Measurements from ENCODE around the gene NOL3.

Gene NOL3

DNA sequence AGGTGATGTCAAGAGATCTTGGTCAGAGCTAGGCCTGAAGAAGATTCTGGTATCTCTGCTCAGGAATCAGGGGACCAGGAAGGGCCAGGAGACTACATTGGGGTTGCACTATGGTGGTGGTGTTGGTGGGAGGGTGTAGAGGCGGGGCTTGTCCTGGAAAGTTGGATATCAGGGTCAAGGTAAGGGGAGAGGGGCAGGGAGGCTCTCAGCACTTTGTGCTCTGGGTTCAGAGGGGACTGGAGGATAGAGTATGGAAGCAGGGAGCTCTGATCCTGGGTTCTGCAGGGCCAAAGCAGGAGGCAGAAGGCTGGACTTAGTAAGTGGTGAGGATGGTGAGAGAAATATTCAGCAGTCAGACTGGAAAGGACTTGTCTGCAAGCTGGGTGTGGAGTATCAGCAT is 3.0 kb downstream of the NOL3 start:
- no peak for DNase-seq

DNA sequence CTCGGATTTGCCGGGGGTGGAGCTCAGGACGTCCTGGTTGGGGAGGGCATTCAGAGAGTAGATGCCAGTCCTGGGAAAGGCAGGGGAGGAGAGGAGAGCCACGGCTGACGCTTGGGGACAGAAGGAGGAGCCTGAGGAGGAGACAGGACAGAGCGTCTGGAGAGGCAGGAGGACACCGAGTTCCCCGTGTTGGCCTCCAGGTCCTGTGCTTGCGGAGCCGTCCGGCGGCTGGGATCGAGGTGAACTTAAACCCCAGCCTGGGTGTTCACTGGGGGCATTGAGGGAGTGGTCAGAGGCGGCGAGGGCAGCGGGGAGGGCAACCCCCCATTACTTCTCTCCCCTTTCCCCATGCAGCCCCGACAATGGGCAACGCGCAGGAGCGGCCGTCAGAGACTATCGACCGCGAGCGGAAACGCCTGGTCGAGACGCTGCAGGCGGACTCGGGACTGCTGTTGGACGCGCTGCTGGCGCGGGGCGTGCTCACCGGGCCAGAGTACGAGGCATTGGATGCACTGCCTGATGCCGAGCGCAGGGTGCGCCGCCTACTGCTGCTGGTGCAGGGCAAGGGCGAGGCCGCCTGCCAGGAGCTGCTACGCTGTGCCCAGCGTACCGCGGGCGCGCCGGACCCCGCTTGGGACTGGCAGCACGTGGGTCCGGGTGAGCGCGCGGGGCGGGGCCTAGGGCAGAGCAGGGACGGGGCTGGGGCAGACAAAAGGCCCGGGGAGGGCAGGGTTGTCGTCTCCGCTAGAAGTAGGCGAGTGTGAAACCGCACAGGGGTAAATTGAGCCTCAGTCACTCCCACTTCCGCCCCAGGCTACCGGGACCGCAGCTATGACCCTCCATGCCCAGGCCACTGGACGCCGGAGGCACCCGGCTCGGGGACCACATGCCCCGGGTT is 3.7 kb downstream of the NOL3 start:
- DNase-seq: peak; percentile 80

GRCh38 chr16:67174706-67175231 is 4.4 kb downstream of the NOL3 start:
- no peak for DNase-seq

DNA sequence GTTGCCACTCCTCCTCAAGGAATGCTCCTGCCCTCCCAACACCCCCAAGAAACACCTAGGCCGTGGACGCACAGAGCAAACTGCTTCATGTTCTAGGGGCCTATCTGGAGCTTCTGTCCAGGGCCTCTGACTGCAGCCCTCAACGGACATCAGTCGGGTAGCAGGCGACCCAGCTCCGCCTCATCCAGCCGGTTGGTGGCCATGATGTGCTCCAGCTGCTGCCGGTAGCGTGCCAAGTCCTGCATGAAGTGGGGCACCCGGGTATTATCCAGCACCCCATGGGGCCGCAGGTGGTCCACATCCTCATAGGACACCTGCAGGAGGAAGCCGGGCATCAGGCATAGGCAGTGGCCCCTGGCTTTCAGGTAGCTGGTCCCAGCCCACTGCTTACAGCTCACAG is 6.3 kb downstream of the NOL3 start:
- DNase-seq: no peak

- no peak for DNase-seq
Measured at GRCh38 chr16:67177743-67178699, 7.7 kb downstream of the NOL3 start.

GRCh38 chr16:67179421-67180080 is 9.2 kb downstream of the NOL3 start:
- no peak for DNase-seq

DNA sequence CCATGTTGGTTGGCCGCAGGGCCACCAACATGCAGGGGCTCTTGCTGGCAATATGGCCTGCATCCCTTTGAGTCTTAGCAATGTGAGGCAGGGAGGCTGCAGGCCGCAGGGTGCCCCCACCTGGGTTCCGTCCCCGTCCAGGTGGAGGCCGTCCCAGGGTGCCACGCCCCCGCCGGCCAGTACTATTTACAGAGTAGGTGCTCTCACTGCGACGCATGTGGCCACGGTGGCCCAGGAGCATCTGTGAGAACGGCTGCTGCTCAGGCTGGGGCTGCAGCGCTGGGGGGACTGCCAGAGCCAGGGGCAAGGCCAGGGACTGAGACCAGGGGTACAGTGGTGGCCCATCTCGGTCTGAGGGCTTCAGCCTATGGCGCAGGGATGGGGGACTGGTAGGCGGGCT is 9.8 kb downstream of the NOL3 start:
- no peak for DNase-seq

DNA sequence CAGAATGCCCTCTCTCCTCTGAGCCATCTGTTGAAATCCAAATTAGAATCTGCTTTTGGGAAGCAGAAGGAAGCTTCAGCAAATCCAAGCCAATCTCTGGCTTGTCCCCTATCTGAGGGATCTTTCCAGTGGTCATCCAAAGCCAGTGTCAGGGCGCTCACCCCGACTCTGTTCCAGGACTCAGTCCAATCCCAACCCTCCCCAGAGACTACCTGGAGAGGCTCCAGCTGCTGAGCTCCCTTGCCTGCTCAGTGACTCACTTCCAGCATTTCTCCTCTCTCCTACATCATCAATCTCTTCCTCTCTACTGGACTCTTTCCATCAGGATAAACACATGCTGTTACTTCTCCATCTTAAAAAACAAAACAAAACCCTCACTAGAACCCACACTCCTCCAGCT is 11.0 kb downstream of the NOL3 start:
- DNase-seq: peak; percentile 82

- DNase-seq: no peak
Measured at GRCh38 chr16:67182288-67182687, 11.9 kb downstream of the NOL3 start.

DNA sequence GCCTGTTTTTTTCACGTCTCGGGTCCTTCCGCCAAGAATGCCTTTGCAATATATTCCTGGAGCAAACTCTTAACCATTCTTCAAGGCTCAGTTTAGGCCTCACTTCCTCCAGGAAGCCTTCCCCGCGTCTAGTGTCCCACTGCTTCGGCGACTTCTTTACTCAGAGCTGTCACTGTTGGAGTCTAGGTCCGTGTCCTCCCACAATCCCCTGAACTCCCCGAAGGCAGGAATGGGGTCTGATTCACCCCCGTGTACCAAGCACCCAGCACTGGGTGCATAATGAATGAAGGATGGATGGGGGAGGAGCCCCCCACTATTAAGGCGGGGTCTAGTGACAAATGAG is 12.9 kb downstream of the NOL3 start:
- no peak for DNase-seq

GRCh38 chr16:67183627-67184452 is 13.5 kb downstream of the NOL3 start, which contains the start of gene MATCAP1:
Gene MATCAP1, minus strand, starts transcription at chr16:67183963. Its CDS starts 3,353 bp downstream, at chr16:67180610.
- DNase-seq: peak; percentile 98

DNA sequence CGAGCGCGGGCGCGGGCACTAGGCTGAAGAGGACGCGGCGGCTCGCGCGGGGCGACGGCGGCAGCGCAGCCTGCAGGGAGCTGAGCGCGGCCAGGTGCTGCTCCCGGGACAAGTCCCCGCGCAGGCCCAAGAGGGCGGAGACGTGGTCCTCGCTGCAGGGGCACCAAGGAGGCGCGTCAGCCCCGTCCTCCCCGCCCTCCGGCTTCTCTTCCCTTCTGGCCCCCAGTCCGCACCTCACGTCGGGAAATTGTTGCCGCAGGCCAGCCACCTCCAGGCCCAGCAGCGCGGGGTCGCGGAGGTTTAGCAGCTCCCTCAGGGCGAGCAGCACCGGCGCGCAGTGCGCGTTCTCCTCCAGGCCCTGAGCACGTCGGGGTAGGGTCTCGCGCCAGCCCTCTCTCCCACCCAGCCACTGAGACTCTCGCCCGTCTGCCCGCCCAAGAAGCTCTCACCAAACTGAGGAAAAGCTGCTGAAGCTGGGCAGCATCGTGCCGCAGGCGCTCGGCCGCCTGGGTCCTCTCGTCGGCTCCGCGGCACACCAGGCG is 14.2 kb downstream of the NOL3 start:
- DNase-seq: no peak

DNA sequence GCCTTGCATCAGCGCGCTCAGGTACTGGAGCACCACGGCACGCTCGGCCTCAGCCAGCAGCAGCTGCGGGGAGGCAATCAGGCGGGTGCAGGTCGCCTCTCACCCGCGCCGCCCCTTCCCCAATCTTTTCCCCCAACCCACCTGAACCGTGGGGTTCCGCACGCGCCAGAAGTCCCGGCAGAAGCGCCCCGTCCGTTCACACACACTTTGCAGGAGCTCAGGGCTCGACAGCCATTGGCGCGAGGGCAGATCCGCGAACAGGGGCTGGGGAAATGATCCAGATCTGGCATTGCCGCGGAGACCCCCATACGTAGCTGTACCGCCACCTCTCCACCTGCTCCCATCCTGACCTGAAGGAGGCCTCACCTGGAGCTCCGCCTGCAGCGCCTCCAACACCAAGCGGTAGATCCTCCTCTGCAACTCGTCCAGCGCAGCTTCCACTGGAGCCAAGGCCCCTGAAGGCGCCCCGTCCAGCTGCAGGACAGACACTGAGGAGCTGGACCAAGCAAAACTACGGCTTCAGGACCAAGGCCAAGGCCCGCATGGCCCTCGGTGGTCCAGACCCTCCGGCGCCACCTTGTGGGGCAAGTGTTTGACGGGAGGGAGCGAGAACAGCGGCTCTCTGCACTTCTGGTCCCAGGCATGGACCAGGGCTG is 14.8 kb downstream of the NOL3 start:
- DNase-seq: peak; percentile 88

- DNase-seq: no peak
Measured at GRCh38 chr16:67185651-67186134, 15.4 kb downstream of the NOL3 start.

- no peak for DNase-seq
Measured at GRCh38 chr16:67186550-67186950, 16.2 kb downstream of the NOL3 start.

- DNase-seq: no peak
Measured at GRCh38 chr16:67187175-67187890, 17.0 kb downstream of the NOL3 start.

GRCh38 chr16:67188323-67188722 is 18.0 kb downstream of the NOL3 start:
- no peak for DNase-seq

DNA sequence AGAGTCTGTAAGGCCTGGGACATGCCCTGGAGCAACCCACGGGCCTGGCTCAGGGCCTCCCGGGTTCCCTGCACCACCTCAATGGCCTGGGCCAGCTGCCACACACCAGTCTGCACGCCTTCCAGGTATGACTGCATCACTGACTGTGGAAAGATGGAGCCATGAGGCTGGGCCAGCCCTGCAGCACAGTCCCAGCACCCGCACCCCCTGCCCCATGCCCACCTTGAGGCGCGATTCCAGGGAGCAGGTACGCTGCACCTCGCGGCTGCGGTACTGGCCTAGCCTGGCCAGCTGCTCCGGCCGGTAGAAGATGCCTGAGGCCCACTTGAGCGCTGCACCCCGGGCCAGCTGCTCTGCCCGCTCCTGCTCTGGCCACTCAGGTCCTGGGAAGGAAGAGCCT is 18.5 kb downstream of the NOL3 start:
- DNase-seq: no peak

GRCh38 chr16:67190041-67190440 is 19.7 kb downstream of the NOL3 start, which contains the start of gene EXOC3L1:
Gene EXOC3L1, minus strand, starts transcription at chr16:67190136. Its CDS starts 460 bp downstream, at chr16:67189676.
- DNase-seq: no peak

Measured in HCEC 1CT (cell line).